NB4 (cell line): Measurements from ENCODE around the gene GNG3.
A peak's percentile ranks its signal among the peaks of the same experiment; 100 is the strongest.
"Not testable (repeated sequence)": the region's sequence is repeated elsewhere in the genome, so short reads cannot be mapped to it uniquely, and the experiment has no call there.

ENCODE experiments used
- DNase-seq: peaks from one replicate; pipeline ENCODE4 v3.0.0; 2010; ENCODE audit warnings: low read depth
- H3K4me3 ChIP-seq: one replicate; pipeline ENCODE4 v1.5.1; 2011; ENCODE audit warnings: mild to moderate bottlenecking, low read depth, low read length, moderate library complexity
- MYC ChIP-seq: IDR thresholded peaks from 2 replicates; pipeline ENCODE4 v1.6.1; 2011; ENCODE audit warnings: low read depth, low read length
- POLR2A ChIP-seq: IDR thresholded peaks from 2 replicates; pipeline ENCODE4 v1.6.1; 2011; ENCODE audit warnings: mild to moderate bottlenecking; ENCODE audit not compliant: insufficient read length; ENCODE audit errors: extremely low read depth
- TF ChIP-seq, protein P1 (sequence below): IDR thresholded peaks from 2 replicates; pipeline ENCODE4 v1.6.1; 2011; ENCODE audit warnings: low read depth, low read length
- TF ChIP-seq, protein P2 (sequence below): IDR thresholded peaks from one replicate; pipeline ENCODE4 v1.5.1; 2012; ENCODE audit warnings: low read depth, low read length

Gene GNG3

GRCh38 chr11:62694455-62695167 is 12.9 kb upstream of the GNG3 start:
- TF ChIP-seq, protein P1, sequence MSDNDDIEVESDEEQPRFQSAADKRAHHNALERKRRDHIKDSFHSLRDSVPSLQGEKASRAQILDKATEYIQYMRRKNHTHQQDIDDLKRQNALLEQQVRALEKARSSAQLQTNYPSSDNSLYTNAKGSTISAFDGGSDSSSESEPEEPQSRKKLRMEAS, result no peak
- TF ChIP-seq, protein P2, sequence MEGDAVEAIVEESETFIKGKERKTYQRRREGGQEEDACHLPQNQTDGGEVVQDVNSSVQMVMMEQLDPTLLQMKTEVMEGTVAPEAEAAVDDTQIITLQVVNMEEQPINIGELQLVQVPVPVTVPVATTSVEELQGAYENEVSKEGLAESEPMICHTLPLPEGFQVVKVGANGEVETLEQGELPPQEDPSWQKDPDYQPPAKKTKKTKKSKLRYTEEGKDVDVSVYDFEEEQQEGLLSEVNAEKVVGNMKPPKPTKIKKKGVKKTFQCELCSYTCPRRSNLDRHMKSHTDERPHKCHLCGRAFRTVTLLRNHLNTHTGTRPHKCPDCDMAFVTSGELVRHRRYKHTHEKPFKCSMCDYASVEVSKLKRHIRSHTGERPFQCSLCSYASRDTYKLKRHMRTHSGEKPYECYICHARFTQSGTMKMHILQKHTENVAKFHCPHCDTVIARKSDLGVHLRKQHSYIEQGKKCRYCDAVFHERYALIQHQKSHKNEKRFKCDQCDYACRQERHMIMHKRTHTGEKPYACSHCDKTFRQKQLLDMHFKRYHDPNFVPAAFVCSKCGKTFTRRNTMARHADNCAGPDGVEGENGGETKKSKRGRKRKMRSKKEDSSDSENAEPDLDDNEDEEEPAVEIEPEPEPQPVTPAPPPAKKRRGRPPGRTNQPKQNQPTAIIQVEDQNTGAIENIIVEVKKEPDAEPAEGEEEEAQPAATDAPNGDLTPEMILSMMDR, result peak; percentile 96
- TF ChIP-seq POLR2A, result no peak
- peak; percentile 85 for DNase-seq
- H3K4me3 ChIP-seq, result no peak overlapping the region

DNA sequence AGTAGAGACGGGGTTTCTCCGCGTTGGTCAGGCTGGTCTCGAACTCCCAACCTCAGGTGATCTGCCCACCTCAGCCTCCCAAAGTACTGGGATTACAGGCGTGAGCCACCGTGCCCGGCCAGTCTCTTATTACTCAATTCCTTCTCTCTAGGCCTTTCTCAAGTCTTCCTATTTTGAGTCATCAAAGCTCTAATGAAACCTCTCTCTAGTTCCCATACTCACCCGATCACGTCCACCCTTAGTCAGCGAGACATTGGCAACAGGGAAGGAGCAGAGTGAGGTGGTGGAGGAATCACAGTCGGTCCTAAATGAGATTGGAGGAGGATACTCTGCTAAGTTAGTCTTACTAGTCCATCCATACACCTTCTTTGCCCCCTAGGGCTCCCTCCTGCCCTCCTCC is 5.2 kb upstream of the GNG3 start:
- DNase-seq, result no peak
- H3K4me3 ChIP-seq, result no peak overlapping the region
- TF ChIP-seq, protein P1, result no peak
- no peak for TF ChIP-seq POLR2A
- TF ChIP-seq, protein P2, result no peak
- TF ChIP-seq MYC, result no peak

DNA sequence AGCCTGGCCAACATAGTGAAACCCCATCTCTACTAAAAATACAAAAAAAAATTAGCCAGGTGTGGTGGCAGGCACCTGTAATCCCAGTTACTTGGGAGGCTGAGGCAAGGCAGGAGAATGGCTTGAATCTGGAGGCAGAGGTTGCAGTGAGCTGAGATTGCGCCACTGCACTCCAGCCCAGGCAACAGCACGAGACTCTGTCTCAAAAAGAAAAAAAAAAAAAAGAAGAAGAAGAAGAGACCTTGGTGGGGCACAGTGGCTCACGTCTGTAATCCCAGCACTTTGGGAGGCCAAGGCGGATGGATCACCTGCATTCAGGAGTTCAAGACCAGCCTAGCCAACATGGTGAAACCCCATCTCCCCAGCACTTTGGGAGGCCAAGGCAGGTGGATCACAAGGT is 3.6 kb upstream of the GNG3 start:
- not testable (repeated sequence) for DNase-seq, H3K4me3 ChIP-seq

GRCh38 chr11:62705413-62705812 is 2.1 kb upstream of the GNG3 start:
- TF ChIP-seq MYC (no peak), POLR2A (no peak)
- TF ChIP-seq, protein P1, result no peak
- TF ChIP-seq, protein P2, result no peak
- DNase-seq, result peak; percentile 34
- H3K4me3 ChIP-seq, result peak overlapping the region; percentile 80

- peak overlapping the region; percentile 80 for H3K4me3 ChIP-seq
- TF ChIP-seq, protein P2, result no peak
- TF ChIP-seq POLR2A, result peak; percentile 59
- peak; percentile 95 for DNase-seq
Observed at GRCh38 chr11:62705880-62706849, 1.3 kb upstream of the GNG3 start.

DNA sequence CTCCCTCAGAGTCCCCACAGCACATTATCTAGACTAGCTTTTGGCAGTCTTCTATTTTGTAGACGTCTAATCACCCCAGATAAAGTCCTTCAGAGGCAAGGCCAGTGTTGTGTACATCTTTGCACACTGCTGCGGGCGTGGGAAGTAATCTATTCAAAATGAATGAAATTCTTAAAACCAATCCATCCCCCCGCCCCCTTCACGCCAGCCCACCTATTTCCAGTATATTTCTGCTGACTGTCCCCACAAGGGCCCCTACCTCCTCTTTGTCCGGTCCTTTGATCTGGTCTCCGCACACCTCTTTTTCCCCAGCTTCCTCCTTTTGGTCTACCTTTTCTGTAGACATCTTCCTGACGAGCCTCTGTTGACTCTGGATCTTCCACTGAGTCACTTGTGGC is 627 bp upstream of the GNG3 start:
- H3K4me3 ChIP-seq, result peak overlapping the region; percentile 35
- no peak for DNase-seq
- TF ChIP-seq, protein P1, result no peak
- TF ChIP-seq MYC (no peak), POLR2A (no peak)
- TF ChIP-seq, protein P2, result no peak
